GM19438 (cell line): ENCODE measurements around the gene MAOB.

Source experiments
- ATAC-seq: cut with Tn5 transposase; IDR thresholded peaks from one replicate; pipeline ENCODE4 v1.9.1; 2021; ENCODE audit warnings: low read depth; ENCODE audit not compliant: unreplicated experiment

MAOB gene

DNA sequence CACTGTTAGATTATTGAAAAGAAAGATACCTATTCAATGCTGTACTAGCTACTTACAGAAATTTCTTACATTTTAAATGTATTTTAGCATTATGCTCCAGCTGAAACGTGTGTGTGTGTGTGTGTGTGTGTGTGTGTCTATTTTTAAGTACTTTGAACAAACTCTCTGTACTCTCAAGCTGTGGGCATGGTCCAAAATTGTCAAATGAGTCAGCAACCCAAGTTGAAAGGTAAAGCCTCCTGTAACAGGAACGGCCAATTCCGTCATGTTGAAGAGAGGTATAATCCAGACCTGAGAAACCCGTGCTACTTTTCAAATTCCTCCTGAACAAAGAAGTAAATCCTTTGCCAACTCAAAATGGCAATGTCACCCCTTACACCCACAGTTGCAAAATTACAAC, 20.5 kb downstream of the MAOB start:
- ATAC-seq, result no peak

GRCh38 chrX:43860646-43861370, 21.4 kb downstream of the MAOB start:
- ATAC-seq, result no peak

GRCh38 chrX:43853225-43853828, 28.9 kb downstream of the MAOB start:
- ATAC-seq, result no peak

GRCh38 chrX:43850629-43851028, 31.6 kb downstream of the MAOB start:
- no peak for ATAC-seq

DNA sequence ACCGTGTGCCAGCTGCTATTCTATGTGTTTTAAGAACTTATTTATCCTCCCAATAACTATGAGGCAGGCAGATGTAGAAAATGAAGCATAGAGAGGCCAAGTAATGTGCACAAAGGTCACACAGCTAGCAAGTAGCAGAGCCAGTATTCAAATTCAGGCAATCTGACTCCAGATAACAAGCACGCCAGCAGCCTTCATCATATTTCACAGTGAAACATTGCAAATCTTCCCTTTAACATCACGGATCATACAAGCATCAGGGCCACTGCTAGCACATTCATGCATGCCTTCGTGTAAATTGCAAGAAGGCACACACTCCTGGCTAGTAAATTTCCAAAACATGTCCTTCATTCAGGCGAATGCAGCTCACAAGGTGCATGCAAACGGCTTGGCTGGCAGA, 33.1 kb downstream of the MAOB start:
- ATAC-seq, result no peak

GRCh38 chrX:43847352-43847751, 34.9 kb downstream of the MAOB start:
- ATAC-seq, result no peak

DNA sequence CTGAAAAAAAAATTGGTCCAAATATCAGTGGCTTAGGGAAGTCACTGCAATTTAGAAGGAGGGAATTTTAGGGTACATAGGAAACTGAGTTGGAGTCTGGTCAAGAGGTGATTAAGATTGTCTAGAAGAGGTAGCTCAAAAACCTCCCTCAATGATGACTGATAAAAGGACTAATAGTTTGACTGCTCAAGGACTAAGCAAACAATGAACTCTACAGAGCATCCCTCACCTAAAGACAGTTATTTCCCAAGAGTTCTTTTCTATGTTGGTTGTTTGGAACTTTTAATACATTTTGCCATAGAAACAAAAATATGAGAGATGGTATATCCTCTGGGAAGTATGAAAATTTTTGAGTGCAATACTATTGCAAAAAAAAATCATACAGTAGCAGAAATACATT, 35.7 kb downstream of the MAOB start:
- no peak for ATAC-seq

DNA sequence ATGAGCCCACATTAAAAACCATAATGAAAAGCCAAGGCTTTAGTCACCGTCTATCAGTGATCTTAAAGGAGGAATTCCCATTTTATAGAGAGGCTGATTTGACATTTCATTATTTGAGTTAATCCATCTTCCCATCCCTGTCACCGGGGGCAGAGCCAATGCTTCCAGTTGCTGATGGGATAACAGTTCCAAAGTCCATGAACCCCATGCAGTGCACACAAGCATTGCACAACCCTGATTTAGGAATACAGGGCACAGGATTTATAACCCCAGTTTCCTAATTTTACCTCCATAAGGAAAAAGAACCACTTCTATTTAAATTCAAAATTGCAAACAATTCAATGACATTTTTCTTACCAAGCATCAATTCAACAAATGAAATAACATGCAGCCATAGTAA, 36.5 kb downstream of the MAOB start:
- ATAC-seq, result no peak

DNA sequence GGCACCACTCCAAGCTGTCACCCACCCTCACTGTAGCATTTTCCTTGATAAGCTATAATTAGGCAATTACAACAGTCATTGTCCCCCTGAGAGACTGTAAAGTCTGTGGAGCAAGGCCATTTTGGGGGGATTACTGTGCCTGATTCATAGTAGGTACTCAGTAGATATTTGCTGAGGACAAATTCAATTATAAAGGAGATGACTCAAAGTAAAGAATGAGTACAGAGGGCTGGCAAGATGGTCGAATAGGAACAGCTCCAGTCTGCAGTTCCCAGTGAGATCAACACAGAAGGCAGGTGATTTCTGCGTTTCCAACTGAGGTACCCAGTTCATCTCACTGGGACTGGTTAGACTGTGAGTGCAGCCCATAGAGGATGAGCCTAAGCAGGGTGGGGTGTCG, 42.0 kb downstream of the MAOB start:
- no peak for ATAC-seq

DNA sequence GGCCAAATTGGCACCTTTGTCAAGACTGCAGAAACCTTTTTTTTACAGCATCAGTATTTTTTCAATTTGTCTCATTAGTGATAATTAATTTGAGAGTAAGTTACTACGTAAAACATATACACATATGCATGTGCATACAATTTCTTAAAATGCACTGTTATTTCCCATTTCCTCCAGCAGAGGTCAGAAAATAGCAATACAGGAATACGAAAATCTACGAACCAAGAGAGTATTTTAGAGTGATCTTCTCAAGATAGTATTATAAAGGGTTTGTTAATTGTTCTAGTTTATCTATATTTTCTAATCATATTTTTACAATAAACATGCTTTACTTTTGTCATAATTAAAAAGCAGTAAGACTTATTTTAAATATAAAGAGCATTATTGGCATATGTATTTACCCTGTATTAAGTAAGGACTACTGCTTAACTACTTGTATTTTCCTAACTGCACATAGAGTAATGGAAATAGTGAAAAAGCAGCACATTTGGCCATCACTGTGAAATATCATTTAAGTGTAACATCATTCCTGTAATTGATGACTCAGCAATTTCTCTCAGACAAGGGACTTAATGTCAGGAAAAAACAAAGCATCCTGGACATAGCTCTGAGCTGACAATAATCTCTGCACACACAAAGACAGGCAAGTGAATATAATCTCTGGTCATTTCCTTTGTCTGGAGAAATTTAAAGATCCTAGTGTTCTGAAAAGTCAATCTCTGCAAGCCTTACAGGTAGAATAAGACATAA, 45.6 kb downstream of the MAOB start:
- ATAC-seq, result no peak

DNA sequence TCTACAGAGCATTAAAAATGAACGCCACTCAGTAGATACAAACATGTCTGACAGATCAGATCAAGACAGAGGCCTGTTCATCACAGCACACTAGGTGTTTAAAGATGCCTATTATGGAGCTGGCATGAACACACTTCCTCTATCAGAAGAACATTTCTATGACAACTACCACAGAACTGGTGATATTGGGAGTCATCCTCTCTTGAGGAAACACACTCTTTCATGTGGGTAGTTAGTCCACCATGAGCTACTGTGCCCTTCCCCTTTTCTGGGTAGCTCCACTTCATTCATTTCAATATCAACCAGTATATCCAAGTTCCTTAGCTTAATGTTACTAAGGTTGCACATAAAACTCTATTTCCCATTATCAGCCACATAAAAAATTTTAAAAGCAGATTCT, 46.7 kb downstream of the MAOB start:
- ATAC-seq, result no peak

- no peak for ATAC-seq
Measured at GRCh38 chrX:43827791-43828190, 54.5 kb downstream of the MAOB start.

GRCh38 chrX:43822014-43822413, 60.2 kb downstream of the MAOB start:
- ATAC-seq, result no peak

- ATAC-seq, result no peak
Measured at GRCh38 chrX:43817444-43817843, 64.8 kb downstream of the MAOB start.

- ATAC-seq, result no peak
Measured at GRCh38 chrX:43815209-43815608, 67.0 kb downstream of the MAOB start.

GRCh38 chrX:43813898-43814297, 68.4 kb downstream of the MAOB start:
- ATAC-seq, result no peak

DNA sequence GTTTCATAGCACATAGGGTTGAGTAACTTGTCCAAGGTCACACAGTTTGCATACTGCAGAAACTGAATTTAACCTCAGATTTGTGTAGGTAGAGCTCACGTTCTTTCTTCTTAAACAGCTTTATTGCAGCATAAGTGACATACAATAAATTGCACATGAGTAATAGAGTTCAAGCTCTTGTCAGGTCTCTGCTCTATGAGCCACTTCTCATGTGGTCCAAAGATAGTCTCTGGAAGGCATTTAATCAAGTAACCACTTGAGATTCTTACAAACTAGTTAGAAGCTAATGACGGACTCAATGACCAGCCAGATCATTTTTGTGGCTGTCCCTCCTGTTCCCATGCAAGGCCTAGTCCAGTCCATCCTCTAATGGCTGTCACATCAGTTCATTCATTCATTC, 68.9 kb downstream of the MAOB start:
- no peak for ATAC-seq

- ATAC-seq, result no peak
Measured at GRCh38 chrX:43809463-43809862, 72.8 kb downstream of the MAOB start.

- no peak for ATAC-seq
Measured at GRCh38 chrX:43808231-43808630, 74.0 kb downstream of the MAOB start.

GRCh38 chrX:43805579-43805978, 76.7 kb downstream of the MAOB start:
- ATAC-seq, result no peak

GRCh38 chrX:43804021-43804420, 78.2 kb downstream of the MAOB start:
- no peak for ATAC-seq
